GM18909 (cell line): ENCODE measurements around the gene GNB1L.
"Not testable (repeated sequence)": the region's sequence is repeated elsewhere in the genome, so short reads cannot be mapped to it uniquely, and the experiment has no call there.

Experiments
- ATAC-seq: cut with Tn5 transposase; IDR thresholded peaks from one replicate; pipeline ENCODE4 v1.9.1; 2021; ENCODE audit warnings: mild to moderate bottlenecking; ENCODE audit not compliant: unreplicated experiment, poor library complexity

GNB1L gene

GRCh38 chr22:19801340-19802000, 53.2 kb downstream of the GNB1L start:
- ATAC-seq = no peak

- no peak for ATAC-seq
Measured at GRCh38 chr22:19800761-19801244, 53.9 kb downstream of the GNB1L start.

GRCh38 chr22:19800306-19800705, 54.4 kb downstream of the GNB1L start:
- ATAC-seq = no peak

- no peak for ATAC-seq
Measured at GRCh38 chr22:19799322-19800190, 55.1 kb downstream of the GNB1L start.

GRCh38 chr22:19798891-19799293, 55.8 kb downstream of the GNB1L start:
- ATAC-seq = no peak

- ATAC-seq = no peak
Measured at GRCh38 chr22:19798003-19798665, 56.5 kb downstream of the GNB1L start.

- ATAC-seq = no peak
Measured at GRCh38 chr22:19797086-19798002, 57.3 kb downstream of the GNB1L start.

GRCh38 chr22:19796160-19796559, 58.5 kb downstream of the GNB1L start:
- no peak for ATAC-seq

- ATAC-seq = no peak
Measured at GRCh38 chr22:19795617-19796008, 59.1 kb downstream of the GNB1L start.

- no peak for ATAC-seq
Measured at GRCh38 chr22:19793661-19794310, 60.9 kb downstream of the GNB1L start.

GRCh38 chr22:19793161-19793560, 61.5 kb downstream of the GNB1L start:
- ATAC-seq = no peak

- not testable (repeated sequence) for ATAC-seq
Measured at GRCh38 chr22:19792383-19792896, 62.2 kb downstream of the GNB1L start.

- ATAC-seq = no peak
Measured at GRCh38 chr22:19791894-19792293, 62.8 kb downstream of the GNB1L start.

GRCh38 chr22:19791243-19791642, 63.4 kb downstream of the GNB1L start:
- ATAC-seq = no peak

GRCh38 chr22:19789828-19790227, 64.8 kb downstream of the GNB1L start:
- no peak for ATAC-seq

- no peak for ATAC-seq
Measured at GRCh38 chr22:19789406-19789805, 65.3 kb downstream of the GNB1L start.

GRCh38 chr22:19788661-19789225, 65.9 kb downstream of the GNB1L start:
- no peak for ATAC-seq

GRCh38 chr22:19787849-19788141, 66.9 kb downstream of the GNB1L start:
- ATAC-seq = no peak
